HG03095 (cell line): ENCODE measurements around the gene CBLB.

Experiments used
- ATAC-seq: cut with Tn5 transposase; IDR thresholded peaks from one replicate; pipeline ENCODE4 v1.9.1; 2021; ENCODE audit warnings: moderate library complexity; ENCODE audit not compliant: unreplicated experiment

The CBLB gene

DNA sequence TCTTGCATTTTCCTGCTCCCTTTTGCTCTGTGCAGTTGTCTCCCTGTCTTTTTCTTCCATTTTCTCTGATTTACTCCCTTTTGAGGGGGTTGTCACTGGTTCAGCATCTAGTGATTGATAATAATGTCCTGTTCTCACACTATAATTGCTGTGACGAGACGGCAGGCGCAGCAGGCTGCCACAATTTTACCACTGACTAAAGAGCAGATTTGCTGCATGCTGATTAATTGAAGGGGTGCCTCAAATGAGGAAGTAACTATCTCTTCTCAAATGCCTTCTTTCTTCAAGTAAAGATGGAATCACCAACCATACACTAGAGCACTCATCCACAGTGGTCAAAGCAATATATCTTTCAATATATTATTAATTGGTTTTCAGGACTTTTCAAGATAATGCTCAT lies 219.3 kb downstream of the CBLB start:
- ATAC-seq: no peak

DNA sequence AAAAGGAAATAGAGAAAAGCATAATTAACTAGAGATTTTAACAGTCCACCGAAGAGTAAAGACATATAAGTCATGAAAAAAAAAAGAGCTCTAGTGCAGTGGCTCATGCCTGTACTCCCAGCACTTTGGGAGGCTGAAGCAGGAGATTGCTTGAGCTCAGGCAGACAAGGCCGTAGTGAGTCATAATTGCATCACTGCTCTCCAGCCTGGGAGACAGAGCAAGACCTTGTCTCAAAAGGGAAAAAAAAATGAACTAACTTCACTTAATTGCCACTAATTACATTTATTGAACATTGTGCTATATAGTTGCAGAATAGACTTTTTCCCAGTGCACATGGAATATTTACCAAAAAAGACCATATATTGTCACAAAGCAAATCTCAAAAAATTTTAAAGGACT lies 221.8 kb downstream of the CBLB start:
- no peak for ATAC-seq

DNA sequence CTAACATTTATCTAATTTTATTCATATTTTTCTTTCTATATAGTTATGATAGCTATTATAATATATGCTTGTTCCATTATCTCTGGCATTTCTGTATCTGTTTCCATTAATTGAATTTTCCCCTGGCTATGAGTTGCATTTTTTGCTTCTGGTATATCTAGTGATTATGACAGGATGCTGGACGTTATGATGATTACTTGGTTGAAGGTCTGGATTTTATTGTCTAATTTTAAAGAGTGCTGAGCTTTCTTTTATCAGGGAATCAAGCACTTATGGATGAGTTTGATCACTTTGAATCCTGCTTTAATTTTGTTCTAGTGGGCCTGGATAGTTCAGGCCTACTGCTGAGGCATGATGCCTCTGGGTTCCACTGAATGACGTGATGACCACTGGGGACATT lies 229.7 kb downstream of the CBLB start:
- ATAC-seq: no peak

DNA sequence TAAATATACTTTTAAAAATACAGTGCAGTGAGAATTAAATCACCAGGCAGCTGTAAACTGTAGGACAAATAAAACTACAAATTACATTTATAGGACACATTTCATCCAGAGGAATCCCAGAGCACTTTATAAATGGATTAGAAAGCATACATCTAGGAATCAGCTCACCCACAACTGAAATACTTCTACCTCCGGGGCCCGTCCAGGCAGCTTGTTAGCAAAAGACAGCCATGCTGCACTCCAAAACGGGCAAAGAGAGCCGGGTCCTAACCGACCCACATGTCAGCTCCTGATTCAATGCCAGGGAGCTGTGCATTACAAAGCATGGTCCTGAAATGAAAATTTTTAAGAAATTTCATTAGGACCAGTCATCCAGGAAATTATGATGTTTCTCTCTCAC lies 234.1 kb downstream of the CBLB start:
- ATAC-seq: no peak

DNA sequence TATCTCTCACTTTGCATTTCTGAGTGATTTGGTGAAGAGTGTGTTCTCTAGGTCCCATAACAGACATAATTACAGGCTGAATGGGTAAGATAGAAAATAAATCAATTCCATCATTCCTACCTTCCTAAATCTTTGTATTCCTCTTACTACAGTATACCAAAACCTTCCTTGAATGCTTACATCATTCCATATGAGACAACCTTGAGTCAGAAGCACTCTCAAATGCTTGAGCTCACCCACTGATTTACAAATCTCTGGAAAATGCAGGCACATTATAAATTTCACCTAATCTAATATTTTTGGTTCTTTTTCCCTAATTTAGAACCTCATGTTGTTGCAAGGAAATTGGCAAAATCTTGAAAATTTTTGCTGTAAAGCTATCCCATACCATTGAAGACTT lies 239.1 kb downstream of the CBLB start:
- ATAC-seq: no peak

DNA sequence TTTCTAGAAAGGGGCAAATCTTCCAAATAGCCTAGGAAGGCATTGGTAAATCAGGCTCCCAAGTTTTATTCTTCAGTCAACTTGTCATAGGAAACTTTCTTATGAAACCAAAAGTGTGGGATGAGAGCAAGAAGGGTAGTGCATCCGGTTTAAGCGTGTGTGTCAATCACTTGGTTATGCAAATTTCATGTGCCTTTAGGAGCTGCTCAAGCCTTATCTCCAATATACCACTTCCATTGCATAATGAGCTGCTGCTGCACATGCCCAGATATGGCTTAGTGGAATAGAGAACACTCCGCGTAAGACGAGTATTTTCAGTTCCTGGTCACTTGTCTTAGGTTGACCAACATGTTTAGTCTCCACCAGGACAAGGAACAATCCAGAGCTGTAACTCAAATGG lies 242.1 kb downstream of the CBLB start:
- no peak for ATAC-seq

DNA sequence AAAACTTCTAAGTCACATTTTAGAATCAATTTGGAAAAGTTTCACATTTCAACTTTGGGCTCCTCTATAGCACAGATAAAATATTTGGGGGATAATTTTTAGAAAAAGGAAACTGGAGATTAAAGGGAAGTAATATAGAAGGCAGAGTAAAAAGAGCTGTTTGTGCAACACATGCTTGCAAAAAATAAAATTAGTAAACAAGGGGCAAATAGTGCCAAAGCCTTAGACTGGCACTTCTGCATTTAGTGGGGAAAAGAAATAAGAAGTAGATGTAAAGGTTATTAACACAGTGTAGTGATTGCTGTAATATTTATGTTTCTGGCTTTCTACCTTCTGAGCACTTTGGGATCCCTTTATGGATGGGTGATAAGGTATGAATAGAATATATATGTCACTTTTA lies 246.6 kb downstream of the CBLB start:
- ATAC-seq: no peak

DNA sequence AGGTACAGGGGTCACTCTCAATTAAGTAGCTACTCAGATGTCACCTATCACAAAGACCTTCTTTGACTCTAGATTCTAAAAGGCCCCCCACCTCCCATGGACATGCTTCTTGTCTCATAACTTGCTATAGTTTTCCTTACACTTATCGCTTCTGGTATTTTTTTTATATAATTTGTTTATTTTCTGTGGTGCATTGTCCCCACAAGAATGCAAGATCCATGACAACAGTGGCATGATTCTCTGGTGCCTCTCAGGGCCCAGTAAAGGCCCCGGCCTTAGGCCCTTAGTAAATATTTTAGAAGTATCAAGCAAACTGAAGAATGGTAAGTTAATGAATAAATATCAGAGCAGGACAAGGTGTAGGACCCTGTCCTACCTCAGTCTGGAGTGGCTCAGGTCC lies 248.6 kb downstream of the CBLB start:
- ATAC-seq: no peak

DNA sequence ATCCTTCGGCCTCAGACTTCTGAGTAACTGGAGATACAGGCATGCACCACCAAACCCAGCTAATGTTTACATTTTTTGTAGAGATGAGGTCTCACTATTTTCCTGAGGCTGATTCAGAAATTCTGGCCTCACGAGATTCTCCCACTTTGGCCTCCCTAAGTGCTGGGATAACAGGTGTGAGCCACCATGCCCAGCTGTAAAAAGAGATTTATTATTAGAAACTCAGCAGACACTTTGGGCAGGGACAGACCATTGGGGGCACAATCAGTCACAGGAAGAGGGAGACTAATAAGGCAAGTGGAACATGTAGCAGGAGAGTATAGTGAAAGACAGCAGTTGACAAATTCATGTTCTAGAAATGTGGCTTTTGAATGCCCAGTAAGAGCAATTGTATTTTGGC lies 249.2 kb downstream of the CBLB start:
- no peak for ATAC-seq

DNA sequence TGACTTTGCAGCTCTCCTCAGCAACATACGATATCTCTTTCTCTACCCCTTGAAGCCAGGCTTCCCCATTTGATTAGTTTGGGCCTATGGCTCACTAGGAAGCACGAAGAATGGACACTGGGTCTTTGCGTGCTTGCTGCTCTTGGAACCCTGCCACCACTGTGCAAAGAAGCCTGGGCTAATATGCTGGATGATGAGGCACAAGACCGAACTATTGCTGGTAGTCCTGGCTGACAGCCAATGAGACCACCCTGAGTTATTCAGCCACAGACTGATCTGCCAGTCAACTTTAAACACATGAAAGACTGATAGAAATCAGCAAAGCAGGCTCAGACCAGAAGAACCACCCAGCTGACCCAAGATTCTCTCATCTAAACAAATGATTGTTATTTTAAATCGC lies 250.3 kb downstream of the CBLB start:
- ATAC-seq: no peak

DNA sequence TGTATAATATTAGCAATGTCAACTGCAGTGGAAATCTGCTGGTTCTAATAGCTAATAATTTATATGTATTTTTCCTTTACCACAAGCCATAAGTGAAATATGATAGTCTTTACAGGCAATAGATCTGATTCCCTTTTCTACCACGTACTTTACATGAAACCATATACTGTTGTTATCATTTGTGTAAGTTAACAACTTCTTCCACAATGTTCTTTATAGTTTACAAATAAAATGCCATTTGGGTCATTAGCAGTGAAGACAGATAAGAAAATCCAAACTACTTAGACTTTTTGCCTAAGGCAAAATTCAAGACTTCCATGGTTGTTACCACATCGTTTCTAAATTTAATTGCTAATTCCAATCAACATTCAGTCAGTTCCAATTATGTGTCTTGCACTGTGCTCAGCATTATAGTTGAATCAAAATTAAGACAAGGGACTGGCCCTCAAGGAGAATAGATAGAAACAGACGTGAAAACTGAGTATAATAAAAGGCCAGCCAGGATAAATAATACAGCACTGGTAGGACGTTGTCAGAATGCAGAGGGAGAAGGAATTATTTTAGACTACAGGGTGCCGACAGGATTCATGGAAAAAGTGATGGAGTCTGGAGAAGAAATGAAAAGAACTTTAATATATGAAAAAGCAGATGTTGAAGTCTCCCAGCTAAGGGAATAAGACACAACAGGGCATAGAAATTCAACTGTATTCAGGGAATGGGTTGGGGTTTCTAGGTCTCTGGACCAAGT lies 252.3 kb downstream of the CBLB start:
- no peak for ATAC-seq

DNA sequence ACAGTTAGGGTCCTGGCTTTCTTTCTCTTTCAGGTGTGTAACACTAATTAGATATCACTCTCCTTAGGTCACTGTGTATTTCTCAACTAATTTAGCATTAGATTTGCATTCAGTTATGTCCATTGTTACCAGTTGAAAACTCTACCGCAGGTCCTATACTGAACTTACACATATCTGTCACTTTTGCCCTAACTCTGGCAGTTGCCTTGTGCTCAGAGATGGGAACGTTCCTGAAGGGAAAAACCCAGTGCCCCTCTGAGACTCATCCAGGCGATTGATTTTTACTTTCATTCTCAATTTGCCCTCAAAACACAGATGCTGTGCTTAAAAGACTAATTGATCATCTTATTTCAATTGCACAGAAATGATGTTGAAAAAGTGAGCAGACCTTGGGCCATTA lies 253.0 kb downstream of the CBLB start:
- ATAC-seq: no peak

DNA sequence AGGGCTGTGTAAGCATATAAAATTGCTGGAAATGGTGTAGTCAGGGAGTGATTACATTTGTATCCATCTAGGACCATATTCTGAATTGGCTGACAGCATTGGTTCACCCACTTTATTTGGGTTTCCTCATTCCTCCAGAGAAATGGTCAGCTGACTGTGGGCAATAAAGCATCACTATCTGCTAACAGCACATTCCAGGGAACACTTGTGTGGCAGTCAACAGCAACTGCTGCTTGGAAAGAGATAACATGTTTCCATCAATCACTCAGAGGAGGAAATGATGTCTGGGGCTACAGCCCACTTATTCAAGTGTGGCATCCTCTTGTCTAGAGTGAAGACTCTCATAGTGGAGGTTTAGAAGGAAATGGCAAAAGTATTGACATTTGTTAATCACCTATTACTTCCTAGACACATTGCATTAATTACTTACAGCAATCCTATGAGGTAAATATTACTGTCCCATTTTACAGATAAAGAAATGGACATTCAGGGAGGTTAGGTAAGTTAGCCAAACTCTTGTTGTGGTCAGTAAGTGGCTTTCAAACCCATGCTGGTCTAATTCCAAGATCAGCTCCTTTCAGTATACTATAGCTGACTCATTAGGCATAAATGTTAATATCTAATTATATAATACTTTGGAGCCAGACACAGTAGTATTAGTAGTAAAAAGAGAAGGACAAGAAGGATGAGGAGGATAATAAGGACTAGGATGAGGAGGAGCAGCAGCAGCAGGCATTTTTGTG lies 254.4 kb downstream of the CBLB start:
- no peak for ATAC-seq

DNA sequence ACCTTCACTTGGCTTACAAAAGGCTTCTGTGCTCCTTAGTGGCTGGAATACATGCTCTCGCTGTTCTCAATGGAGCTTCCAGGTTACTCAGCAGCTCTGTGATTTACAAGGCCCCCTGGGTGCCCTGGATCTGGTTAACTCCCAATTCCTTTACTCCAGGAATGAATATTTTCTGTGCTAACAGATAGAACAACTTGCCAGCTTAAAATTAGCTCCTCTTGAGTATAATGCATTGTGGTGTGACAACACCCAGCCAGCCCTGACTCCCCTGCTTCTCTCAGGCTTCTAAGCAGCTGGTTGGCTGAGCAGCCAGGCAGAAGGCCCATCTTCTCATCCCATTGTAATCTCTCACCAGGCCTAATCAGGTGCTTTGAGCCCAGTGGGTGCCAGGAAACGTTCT lies 255.7 kb downstream of the CBLB start:
- ATAC-seq: no peak

DNA sequence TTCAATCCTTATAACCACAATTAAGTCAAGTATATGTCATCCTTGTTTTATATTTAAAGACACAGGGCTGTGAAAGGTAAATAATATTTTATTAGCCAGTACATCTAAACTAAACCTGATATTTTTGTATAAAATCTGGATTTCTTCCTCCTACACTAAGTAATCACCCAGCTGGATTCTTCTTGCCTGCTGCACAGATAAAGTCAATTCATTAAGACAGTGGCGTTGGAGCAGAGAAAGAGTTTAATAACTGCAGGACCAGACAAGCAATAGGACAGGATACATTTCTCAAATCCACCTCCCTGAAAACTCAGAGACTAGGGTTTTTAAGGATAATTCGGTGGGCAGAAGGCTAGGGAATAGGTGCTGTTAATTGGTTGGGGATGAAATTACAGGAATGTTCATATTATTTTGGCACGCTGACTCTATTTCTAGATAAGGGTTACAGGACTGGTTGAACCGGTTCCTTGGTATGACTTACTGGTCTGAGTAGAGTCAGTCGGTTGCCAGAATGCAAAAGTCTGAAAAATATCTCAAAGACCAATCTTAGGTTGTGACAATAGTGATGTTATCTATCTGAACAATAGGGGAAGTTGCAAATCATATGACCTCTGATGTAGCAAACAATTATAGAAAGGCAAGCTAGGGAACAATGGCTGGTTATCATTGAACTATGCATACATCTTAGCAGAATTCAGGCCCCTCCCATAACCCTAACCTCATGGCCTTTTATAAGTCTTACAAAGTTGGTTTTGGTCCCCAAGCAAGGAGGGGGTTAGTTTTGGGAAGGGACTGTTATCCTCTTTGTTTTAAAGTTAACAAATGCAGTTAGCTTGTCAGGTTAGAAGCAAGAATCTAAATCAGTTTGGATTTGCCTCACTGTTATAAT lies 257.3 kb downstream of the CBLB start:
- no peak for ATAC-seq

DNA sequence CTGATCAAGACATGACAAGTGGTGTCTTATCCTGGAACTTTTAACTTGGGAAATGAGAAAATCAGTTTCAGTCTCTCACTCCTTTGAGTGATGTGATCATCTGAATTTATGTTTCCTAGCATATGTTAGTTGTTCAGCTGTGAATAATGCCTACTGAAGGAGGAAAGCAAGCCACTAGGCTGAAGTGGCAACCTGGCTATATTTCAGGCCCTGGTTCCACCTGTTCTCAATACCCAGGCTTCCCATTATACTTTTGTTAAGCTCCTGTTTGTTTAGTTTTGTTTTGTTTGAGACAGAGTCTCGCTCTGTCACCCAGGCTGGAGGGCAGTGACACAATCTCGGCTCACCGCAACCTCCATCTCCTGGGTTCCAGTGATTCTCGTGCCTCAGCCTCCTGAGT lies 258.3 kb downstream of the CBLB start:
- no peak for ATAC-seq

DNA sequence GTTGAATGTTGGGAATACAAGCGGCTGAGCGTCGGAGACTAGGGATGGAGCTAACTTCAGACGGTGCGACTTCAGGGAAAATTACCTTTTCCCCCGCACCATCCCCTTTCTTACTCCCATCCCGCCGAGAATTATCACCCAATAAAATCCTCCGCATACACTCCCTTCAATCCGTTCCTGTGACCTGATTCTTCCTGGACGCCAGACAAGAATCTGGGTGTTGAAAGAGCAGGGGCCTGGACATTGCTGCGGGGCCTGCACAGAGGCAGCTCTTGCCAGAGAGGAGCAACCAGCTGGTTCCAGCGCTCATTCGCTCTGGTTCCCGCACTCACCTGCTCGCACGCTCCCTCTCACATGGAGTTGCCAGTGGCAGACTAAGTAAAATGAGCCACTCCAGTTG lies 260.2 kb downstream of the CBLB start:
- no peak for ATAC-seq

DNA sequence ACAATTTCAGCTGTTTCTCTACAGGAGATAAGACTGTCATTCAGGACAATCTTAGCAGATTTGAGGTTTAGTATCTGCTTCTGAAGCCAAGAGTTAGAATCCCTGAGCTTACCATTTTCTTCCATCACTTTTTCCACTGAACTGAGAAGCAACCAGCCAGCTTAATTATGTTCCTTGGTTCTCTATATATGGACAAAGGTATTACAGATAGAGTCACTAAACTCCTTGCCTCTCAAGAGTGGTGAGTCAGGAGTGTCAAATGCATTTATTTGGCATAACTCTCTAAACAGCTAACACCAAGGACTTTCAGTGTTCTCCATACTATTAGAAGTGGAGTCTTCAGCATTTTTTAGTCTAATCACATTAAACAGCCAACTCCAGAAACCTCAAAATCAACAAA lies 262.8 kb downstream of the CBLB start:
- no peak for ATAC-seq
